Loucy (cell line): ENCODE data around the gene ARHGAP15.

ENCODE experiments used
- H2AFZ ChIP-seq: fragments of 200-600 bp; sonication (generic); 2 replicates; pipeline ENCODE4 v1.6.0; 2016; ENCODE audit warnings: antibody characterized with exemption, mild to moderate bottlenecking, low read length, moderate library complexity
- H3F3A ChIP-seq: fragments of 200-600 bp; 2 replicates; pipeline ENCODE4 v1.6.0; 2016; ENCODE audit warnings: antibody characterized with exemption, low read depth, mild to moderate bottlenecking
- H3K27me3 ChIP-seq: fragments of 200-600 bp; sonication (generic); 2 replicates; pipeline ENCODE4 v1.6.1; 2014; ENCODE audit warnings: low read length, mild to moderate bottlenecking; ENCODE audit not compliant: insufficient read depth, poor library complexity, severe bottlenecking
- H3K36me3 ChIP-seq: fragments of 200-600 bp; sonication (generic); 2 replicates; pipeline ENCODE4 v1.6.1; 2016; ENCODE audit warnings: low read length; ENCODE audit not compliant: insufficient read depth
- H3K4me1 ChIP-seq: fragments of 200-600 bp; sonication (generic); 2 replicates; pipeline ENCODE4 v1.5.1; 2014; ENCODE audit warnings: low read length, mild to moderate bottlenecking; ENCODE audit not compliant: insufficient read depth, poor library complexity, severe bottlenecking
- H3K4me2 ChIP-seq: fragments of 200-600 bp; sonication (generic); 2 replicates; pipeline ENCODE4 v1.6.0; 2014; ENCODE audit warnings: antibody characterized with exemption, low read length, low read depth, mild to moderate bottlenecking; ENCODE audit not compliant: poor library complexity, severe bottlenecking
- H3K4me3 ChIP-seq: fragments of 200-600 bp; sonication (generic); 2 replicates; pipeline ENCODE4 v1.5.1; 2014; ENCODE audit warnings: low read length, mild to moderate bottlenecking, mixed read lengths; ENCODE audit not compliant: poor library complexity, severe bottlenecking
- H3K79me2 ChIP-seq: fragments of 200-600 bp; sonication (generic); 2 replicates; pipeline ENCODE4 v1.6.1; 2014; ENCODE audit warnings: low read length; ENCODE audit not compliant: insufficient read depth
- H3K9ac ChIP-seq: fragments of 200-600 bp; sonication (generic); 2 replicates; pipeline ENCODE4 v1.6.0; 2014; ENCODE audit warnings: mild to moderate bottlenecking, low read depth, low read length, moderate library complexity; ENCODE audit not compliant: poor library complexity, severe bottlenecking
- H3K9me2 ChIP-seq: fragments of 200-600 bp; sonication (generic); replicated peaks from 2 replicates; pipeline ENCODE4 v1.6.1; 2016; ENCODE audit warnings: low read depth, low read length, mixed read lengths
- H3K9me3 ChIP-seq: fragments of 200-600 bp; sonication (generic); 2 replicates; pipeline ENCODE4 v1.6.1; 2014; ENCODE audit warnings: mild to moderate bottlenecking, antibody characterized with exemption, low read length, low read depth; ENCODE audit not compliant: insufficient read depth
- H4K20me1 ChIP-seq: fragments of 200-600 bp; sonication (generic); 2 replicates; pipeline ENCODE4 v1.6.0; 2014; ENCODE audit warnings: antibody characterized with exemption, low read length, mild to moderate bottlenecking; ENCODE audit not compliant: insufficient read depth, poor library complexity, severe bottlenecking
- CTCF ChIP-seq: fragments of 200-600 bp; sonication (generic); conservative IDR thresholded peaks from 2 replicates; pipeline ENCODE4 v1.5.1; 2014; ENCODE audit warnings: mild to moderate bottlenecking, antibody characterized with exemption, low read length
- EZH2phosphoT487 ChIP-seq: fragments of 200-600 bp; IDR thresholded peaks from 2 replicates; pipeline ENCODE4 v1.6.1; 2018; ENCODE audit warnings: antibody characterized with exemption, mild to moderate bottlenecking, moderate library complexity, borderline replicate concordance

The ARHGAP15 gene

DNA sequence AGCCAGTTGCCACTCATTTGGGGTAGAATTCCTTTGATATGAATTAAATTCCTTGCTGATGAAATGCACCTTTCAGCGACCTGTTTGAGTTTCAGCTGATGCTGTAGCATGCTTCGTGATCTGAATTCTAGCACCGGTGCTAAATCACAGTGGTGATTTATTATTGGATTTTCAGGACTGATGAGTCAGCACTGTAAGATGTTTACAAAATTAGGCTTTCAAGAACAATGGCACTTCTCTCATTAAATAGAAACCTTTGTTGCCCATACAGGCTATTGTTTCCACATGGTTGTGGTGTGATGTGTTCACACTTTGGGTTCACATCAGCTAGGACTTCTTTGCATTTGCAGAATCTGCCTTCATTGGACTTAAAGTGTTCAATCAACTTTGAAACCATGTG lies 687.7 kb downstream of the ARHGAP15 start:
- Histone ChIP-seq H3K27me3 (no peaks in the 10 kb centered on the region), H3K9me2 (no peaks in the 10 kb centered on the region), H3K9me3 (no peaks in the 10 kb centered on the region), H2AFZ (no peak overlapping the region), H3K4me3 (no peak overlapping the region), H4K20me1 (no peaks in the 10 kb centered on the region), H3K4me2 (no peak overlapping the region), H3K79me2 (no peaks in the 10 kb centered on the region), H3K9ac (no peak overlapping the region), H3K4me1 (no peaks in the 10 kb centered on the region), H3K36me3 (no peaks in the 10 kb centered on the region), H3F3A (no peaks in the 10 kb centered on the region)
- no peak for TF ChIP-seq CTCF
- TF ChIP-seq EZH2phosphoT487 = no peak
